Loucy (cell line): ENCODE results near the gene CBFB.

Experiments used
- H2AFZ ChIP-seq: fragments of 200-600 bp; sonication (generic); 2 replicates; pipeline ENCODE4 v1.6.0; 2016; ENCODE audit warnings: antibody characterized with exemption, mild to moderate bottlenecking, low read length, moderate library complexity
- H3F3A ChIP-seq: fragments of 200-600 bp; 2 replicates; pipeline ENCODE4 v1.6.0; 2016; ENCODE audit warnings: antibody characterized with exemption, low read depth, mild to moderate bottlenecking
- H3K27me3 ChIP-seq: fragments of 200-600 bp; sonication (generic); 2 replicates; pipeline ENCODE4 v1.6.1; 2014; ENCODE audit warnings: low read length, mild to moderate bottlenecking; ENCODE audit not compliant: insufficient read depth, poor library complexity, severe bottlenecking
- H3K36me3 ChIP-seq: fragments of 200-600 bp; sonication (generic); 2 replicates; pipeline ENCODE4 v1.6.1; 2016; ENCODE audit warnings: low read length; ENCODE audit not compliant: insufficient read depth
- H3K4me1 ChIP-seq: fragments of 200-600 bp; sonication (generic); 2 replicates; pipeline ENCODE4 v1.5.1; 2014; ENCODE audit warnings: low read length, mild to moderate bottlenecking; ENCODE audit not compliant: insufficient read depth, poor library complexity, severe bottlenecking
- H3K4me2 ChIP-seq: fragments of 200-600 bp; sonication (generic); 2 replicates; pipeline ENCODE4 v1.6.0; 2014; ENCODE audit warnings: antibody characterized with exemption, low read length, low read depth, mild to moderate bottlenecking; ENCODE audit not compliant: poor library complexity, severe bottlenecking
- H3K4me3 ChIP-seq: fragments of 200-600 bp; sonication (generic); 2 replicates; pipeline ENCODE4 v1.5.1; 2014; ENCODE audit warnings: low read length, mild to moderate bottlenecking, mixed read lengths; ENCODE audit not compliant: poor library complexity, severe bottlenecking
- H3K79me2 ChIP-seq: fragments of 200-600 bp; sonication (generic); 2 replicates; pipeline ENCODE4 v1.6.1; 2014; ENCODE audit warnings: low read length; ENCODE audit not compliant: insufficient read depth
- H3K9ac ChIP-seq: fragments of 200-600 bp; sonication (generic); 2 replicates; pipeline ENCODE4 v1.6.0; 2014; ENCODE audit warnings: mild to moderate bottlenecking, low read depth, low read length, moderate library complexity; ENCODE audit not compliant: poor library complexity, severe bottlenecking
- H3K9me2 ChIP-seq: fragments of 200-600 bp; sonication (generic); replicated peaks from 2 replicates; pipeline ENCODE4 v1.6.1; 2016; ENCODE audit warnings: low read depth, low read length, mixed read lengths
- H3K9me3 ChIP-seq: fragments of 200-600 bp; sonication (generic); 2 replicates; pipeline ENCODE4 v1.6.1; 2014; ENCODE audit warnings: mild to moderate bottlenecking, antibody characterized with exemption, low read length, low read depth; ENCODE audit not compliant: insufficient read depth
- H4K20me1 ChIP-seq: fragments of 200-600 bp; sonication (generic); 2 replicates; pipeline ENCODE4 v1.6.0; 2014; ENCODE audit warnings: antibody characterized with exemption, low read length, mild to moderate bottlenecking; ENCODE audit not compliant: insufficient read depth, poor library complexity, severe bottlenecking
- EZH2phosphoT487 ChIP-seq: fragments of 200-600 bp; IDR thresholded peaks from 2 replicates; pipeline ENCODE4 v1.6.1; 2018; ENCODE audit warnings: antibody characterized with exemption, mild to moderate bottlenecking, moderate library complexity, borderline replicate concordance
- TF ChIP-seq, protein P1 (sequence below): fragments of 200-600 bp; sonication (generic); conservative IDR thresholded peaks from 2 replicates; pipeline ENCODE4 v1.5.1; 2014; ENCODE audit warnings: mild to moderate bottlenecking, antibody characterized with exemption, low read length

The CBFB gene

GRCh38 chr16:67026570-67026969 is 2.4 kb upstream of the CBFB start:
- H3K36me3 ChIP-seq: no peaks in the 10 kb centered on the region
- H3K4me1 ChIP-seq: peaks cover 28% of the 10 kb centered on the region
- H3K4me3 ChIP-seq: no peak overlapping the region
- no peak overlapping the region for H3K4me2 ChIP-seq
- no peaks in the 10 kb centered on the region for H3K9me3 ChIP-seq
- TF ChIP-seq, protein P1, sequence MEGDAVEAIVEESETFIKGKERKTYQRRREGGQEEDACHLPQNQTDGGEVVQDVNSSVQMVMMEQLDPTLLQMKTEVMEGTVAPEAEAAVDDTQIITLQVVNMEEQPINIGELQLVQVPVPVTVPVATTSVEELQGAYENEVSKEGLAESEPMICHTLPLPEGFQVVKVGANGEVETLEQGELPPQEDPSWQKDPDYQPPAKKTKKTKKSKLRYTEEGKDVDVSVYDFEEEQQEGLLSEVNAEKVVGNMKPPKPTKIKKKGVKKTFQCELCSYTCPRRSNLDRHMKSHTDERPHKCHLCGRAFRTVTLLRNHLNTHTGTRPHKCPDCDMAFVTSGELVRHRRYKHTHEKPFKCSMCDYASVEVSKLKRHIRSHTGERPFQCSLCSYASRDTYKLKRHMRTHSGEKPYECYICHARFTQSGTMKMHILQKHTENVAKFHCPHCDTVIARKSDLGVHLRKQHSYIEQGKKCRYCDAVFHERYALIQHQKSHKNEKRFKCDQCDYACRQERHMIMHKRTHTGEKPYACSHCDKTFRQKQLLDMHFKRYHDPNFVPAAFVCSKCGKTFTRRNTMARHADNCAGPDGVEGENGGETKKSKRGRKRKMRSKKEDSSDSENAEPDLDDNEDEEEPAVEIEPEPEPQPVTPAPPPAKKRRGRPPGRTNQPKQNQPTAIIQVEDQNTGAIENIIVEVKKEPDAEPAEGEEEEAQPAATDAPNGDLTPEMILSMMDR: no peak
- no peak for TF ChIP-seq EZH2phosphoT487
- no peak overlapping the region for H2AFZ ChIP-seq
- H3K9me2 ChIP-seq: no peaks in the 10 kb centered on the region
- H3K9ac ChIP-seq: no peak overlapping the region
- peaks cover 30% of the 10 kb centered on the region for H3K79me2 ChIP-seq
- H3K27me3 ChIP-seq: no peaks in the 10 kb centered on the region
- peaks cover 16% of the 10 kb centered on the region for H4K20me1 ChIP-seq
- no peaks in the 10 kb centered on the region for H3F3A ChIP-seq

DNA sequence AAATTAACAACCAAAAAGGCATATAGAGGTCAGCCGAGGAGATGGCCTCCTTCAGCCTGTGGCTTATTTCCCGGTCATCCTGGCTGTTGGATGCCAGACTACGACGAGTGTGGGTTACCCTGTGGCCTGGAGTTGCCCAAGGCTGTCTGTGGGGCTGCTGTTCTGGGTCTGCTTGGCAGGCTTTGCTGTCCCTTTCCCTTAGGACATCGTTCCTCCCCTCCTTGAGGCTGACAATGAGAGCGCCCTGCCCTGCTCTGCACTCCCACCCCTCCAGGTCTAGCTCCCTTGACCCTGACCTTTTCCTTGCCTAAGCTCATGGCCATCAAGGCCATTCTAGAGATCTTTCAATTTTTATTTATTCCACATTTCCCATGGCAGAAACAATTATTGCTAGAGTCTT is 1.9 kb upstream of the CBFB start:
- Histone ChIP-seq H3K4me1 (peaks cover 31% of the 10 kb centered on the region), H3K9ac (no peak overlapping the region), H4K20me1 (peaks cover 21% of the 10 kb centered on the region), H3F3A (no peaks in the 10 kb centered on the region), H3K79me2 (peaks cover 35% of the 10 kb centered on the region), H3K4me3 (no peak overlapping the region), H3K4me2 (no peak overlapping the region), H2AFZ (no peak overlapping the region), H3K27me3 (no peaks in the 10 kb centered on the region), H3K9me2 (no peaks in the 10 kb centered on the region), H3K9me3 (no peaks in the 10 kb centered on the region), H3K36me3 (no peaks in the 10 kb centered on the region)
- TF ChIP-seq, protein P1: no peak
- TF ChIP-seq EZH2phosphoT487: no peak

- Histone ChIP-seq H3F3A (no peaks in the 10 kb centered on the region), H3K27me3 (no peaks in the 10 kb centered on the region), H3K4me1 (peaks cover 41% of the 10 kb centered on the region), H3K9me2 (no peaks in the 10 kb centered on the region), H3K79me2 (peaks cover 47% of the 10 kb centered on the region), H3K36me3 (no peaks in the 10 kb centered on the region), H3K9me3 (no peaks in the 10 kb centered on the region), H3K4me2 (peak overlapping the region; percentile 92), H2AFZ (peak overlapping the region; percentile 92), H3K4me3 (peak overlapping the region; percentile 91), H4K20me1 (peaks cover 33% of the 10 kb centered on the region), H3K9ac (peak overlapping the region; percentile 92)
- TF ChIP-seq, protein P1: no peak
- TF ChIP-seq EZH2phosphoT487: no peak
These were observed 718 bp upstream of the CBFB start for GRCh38 chr16:67028167-67028695.
